A549 (cell line): ENCODE measurements around the gene BSND.

Source experiments
- CEBPB ChIP-seq, 2 experiments: fragments of >200 bp in 1 of 2; sonication (Bioruptor Twin) in 1 of 2; formaldehyde crosslinking in 1 of 2; IDR thresholded peaks; 2 replicates each; pipeline ENCODE4 v1.6.1; 2012 to 2016
- CHD2 ChIP-seq: fragments of 150-350 bp; IDR thresholded peaks from 2 replicates; pipeline ENCODE4 v1.6.1; 2014; ENCODE audit warnings: low read length; ENCODE audit not compliant: partially characterized antibody
- EP300 ChIP-seq, 2 experiments: fragments of >200 bp; sonication (Bioruptor Twin); formaldehyde crosslinking; IDR thresholded peaks; 2 replicates in 1 of 2; 3 replicates in 1 of 2; pipeline ENCODE4 v1.6.1; 2016 to 2017
- FOSL2 ChIP-seq, 2 experiments: fragments of 450-650 bp in 1 of 2; fragments of >200 bp in 1 of 2; sonication (Bioruptor Twin) in 1 of 2; formaldehyde crosslinking; IDR thresholded peaks; 2 replicates each; pipeline versions ENCODE4 v1.5.0 to v1.6.1; 2016 to 2020; ENCODE audit warnings: mild to moderate bottlenecking in 1 of 2, moderate library complexity in 1 of 2
- KDM5A ChIP-seq: fragments of 200-600 bp; sonication (generic); IDR thresholded peaks from 2 replicates; pipeline ENCODE4 v1.6.1; 2016; ENCODE audit warnings: antibody characterized with exemption, mild to moderate bottlenecking
- POLR2A ChIP-seq: IDR thresholded peaks from 2 replicates; pipeline ENCODE4 v1.6.1; 2012; ENCODE audit warnings: mild to moderate bottlenecking, low read length
- RAD21 ChIP-seq, 2 experiments: fragments of >200 bp in 1 of 2; sonication (Bioruptor Twin) in 1 of 2; formaldehyde crosslinking in 1 of 2; IDR thresholded peaks in 1 of 2; conservative IDR thresholded peaks in 1 of 2; 2 replicates in 1 of 2; 3 replicates in 1 of 2; pipeline ENCODE4 v1.6.1; 2012 to 2018; ENCODE audit warnings: inconsistent platforms in 1 of 2
- SREBF2 ChIP-seq: fragments of 450-650 bp; IDR thresholded peaks from 2 replicates; pipeline ENCODE4 v1.6.1; 2014; ENCODE audit warnings: mild to moderate bottlenecking, moderate library complexity
- TF ChIP-seq, protein P1 (sequence below): fragments of >200 bp; sonication (Bioruptor Twin); formaldehyde crosslinking; IDR thresholded peaks from 3 replicates; pipeline ENCODE4 v1.5.1; 2016
- TF ChIP-seq, protein P2 (sequence below): fragments of 200-600 bp; sonication (generic); IDR thresholded peaks from 2 replicates; pipeline ENCODE4 v1.6.1; 2016; ENCODE audit warnings: antibody characterized with exemption, mild to moderate bottlenecking, moderate library complexity

DNA sequence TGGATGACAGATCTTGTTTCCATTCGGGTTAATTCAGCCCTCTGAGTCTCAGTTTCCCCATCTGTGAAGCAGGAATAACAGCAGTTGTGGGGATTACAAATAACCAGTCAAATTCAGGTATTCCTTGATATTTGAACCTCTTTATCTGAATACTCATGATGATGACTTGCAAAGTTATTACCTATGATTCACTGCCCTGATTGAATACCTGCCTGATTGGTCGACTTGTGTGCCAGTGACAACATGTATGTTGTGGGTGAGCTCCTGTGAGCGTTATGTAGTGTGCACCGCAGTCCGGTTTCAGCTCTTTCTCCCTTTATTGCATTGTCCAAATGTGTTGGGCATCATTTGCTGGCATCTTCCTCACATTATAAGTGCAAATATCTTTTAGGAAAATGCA is 27.8 kb upstream of the BSND start:
- TF ChIP-seq EP300 (IDR thresholded peaks at IDR 0.05), result no peak
- TF ChIP-seq CHD2, result no peak
- TF ChIP-seq POLR2A, result no peak
- TF ChIP-seq, protein P1, sequence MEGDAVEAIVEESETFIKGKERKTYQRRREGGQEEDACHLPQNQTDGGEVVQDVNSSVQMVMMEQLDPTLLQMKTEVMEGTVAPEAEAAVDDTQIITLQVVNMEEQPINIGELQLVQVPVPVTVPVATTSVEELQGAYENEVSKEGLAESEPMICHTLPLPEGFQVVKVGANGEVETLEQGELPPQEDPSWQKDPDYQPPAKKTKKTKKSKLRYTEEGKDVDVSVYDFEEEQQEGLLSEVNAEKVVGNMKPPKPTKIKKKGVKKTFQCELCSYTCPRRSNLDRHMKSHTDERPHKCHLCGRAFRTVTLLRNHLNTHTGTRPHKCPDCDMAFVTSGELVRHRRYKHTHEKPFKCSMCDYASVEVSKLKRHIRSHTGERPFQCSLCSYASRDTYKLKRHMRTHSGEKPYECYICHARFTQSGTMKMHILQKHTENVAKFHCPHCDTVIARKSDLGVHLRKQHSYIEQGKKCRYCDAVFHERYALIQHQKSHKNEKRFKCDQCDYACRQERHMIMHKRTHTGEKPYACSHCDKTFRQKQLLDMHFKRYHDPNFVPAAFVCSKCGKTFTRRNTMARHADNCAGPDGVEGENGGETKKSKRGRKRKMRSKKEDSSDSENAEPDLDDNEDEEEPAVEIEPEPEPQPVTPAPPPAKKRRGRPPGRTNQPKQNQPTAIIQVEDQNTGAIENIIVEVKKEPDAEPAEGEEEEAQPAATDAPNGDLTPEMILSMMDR, result no peak
- no peak for TF ChIP-seq CEBPB (IDR thresholded peaks at IDR 0.05)
- no peak for TF ChIP-seq RAD21 (conservative IDR thresholded peaks at IDR 0.05 in 1 of 2, IDR thresholded peaks at IDR 0.05 in 1 of 2)
- TF ChIP-seq SREBF2, result no peak
- TF ChIP-seq, protein P2, sequence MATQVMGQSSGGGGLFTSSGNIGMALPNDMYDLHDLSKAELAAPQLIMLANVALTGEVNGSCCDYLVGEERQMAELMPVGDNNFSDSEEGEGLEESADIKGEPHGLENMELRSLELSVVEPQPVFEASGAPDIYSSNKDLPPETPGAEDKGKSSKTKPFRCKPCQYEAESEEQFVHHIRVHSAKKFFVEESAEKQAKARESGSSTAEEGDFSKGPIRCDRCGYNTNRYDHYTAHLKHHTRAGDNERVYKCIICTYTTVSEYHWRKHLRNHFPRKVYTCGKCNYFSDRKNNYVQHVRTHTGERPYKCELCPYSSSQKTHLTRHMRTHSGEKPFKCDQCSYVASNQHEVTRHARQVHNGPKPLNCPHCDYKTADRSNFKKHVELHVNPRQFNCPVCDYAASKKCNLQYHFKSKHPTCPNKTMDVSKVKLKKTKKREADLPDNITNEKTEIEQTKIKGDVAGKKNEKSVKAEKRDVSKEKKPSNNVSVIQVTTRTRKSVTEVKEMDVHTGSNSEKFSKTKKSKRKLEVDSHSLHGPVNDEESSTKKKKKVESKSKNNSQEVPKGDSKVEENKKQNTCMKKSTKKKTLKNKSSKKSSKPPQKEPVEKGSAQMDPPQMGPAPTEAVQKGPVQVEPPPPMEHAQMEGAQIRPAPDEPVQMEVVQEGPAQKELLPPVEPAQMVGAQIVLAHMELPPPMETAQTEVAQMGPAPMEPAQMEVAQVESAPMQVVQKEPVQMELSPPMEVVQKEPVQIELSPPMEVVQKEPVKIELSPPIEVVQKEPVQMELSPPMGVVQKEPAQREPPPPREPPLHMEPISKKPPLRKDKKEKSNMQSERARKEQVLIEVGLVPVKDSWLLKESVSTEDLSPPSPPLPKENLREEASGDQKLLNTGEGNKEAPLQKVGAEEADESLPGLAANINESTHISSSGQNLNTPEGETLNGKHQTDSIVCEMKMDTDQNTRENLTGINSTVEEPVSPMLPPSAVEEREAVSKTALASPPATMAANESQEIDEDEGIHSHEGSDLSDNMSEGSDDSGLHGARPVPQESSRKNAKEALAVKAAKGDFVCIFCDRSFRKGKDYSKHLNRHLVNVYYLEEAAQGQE, result no peak
- TF ChIP-seq FOSL2 (IDR thresholded peaks at IDR 0.05), result no peak
- no peak for TF ChIP-seq FOSL2 (CRISPR knock-in tag; IDR thresholded peaks at IDR 0.05)
- no peak for TF ChIP-seq KDM5A
